OCI-M2 (cell line): ENCODE measurements around the gene ATG3.
"Not testable (repeated sequence)": the region's sequence is repeated elsewhere in the genome, so short reads cannot be mapped to it uniquely, and the experiment has no call there.

Source experiments
- DNase-seq: peaks from one replicate; lab custom pipeline; 2025; ENCODE audit not compliant: unreplicated experiment; lab: John Stamatoyannopoulos, UW

The ATG3 gene

DNA sequence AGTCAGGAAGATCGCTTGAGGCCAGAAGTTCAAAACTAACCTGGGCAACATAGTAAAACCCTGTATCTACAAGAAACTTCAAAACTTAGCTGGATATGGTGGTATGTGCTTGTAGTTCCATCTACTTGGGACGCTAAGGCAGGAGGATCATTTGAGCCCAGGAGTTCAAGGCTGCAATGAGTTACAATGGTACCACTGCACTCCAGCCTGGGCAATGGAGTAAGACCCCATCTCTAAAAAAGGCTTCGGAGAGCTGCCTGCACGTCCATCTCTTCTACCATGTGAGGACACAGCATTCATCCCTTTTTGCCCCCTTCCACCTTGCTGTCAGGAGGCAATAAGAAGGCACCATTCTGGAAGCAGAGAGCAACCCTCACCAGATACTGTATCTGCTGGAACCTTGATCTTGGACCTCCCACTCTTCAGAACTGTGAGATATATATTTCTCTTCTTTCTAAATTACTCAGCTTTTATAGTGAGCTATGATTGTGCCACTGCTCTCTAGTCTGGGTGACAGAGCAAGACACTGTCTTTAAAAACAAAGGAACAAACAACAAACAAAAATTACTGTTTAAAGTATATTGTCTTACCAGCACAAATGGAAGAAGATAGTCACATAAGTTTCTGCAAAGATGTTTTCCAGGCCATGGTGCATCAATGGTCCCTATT is 58.3 kb downstream of the ATG3 start:
- DNase-seq = no peak

DNA sequence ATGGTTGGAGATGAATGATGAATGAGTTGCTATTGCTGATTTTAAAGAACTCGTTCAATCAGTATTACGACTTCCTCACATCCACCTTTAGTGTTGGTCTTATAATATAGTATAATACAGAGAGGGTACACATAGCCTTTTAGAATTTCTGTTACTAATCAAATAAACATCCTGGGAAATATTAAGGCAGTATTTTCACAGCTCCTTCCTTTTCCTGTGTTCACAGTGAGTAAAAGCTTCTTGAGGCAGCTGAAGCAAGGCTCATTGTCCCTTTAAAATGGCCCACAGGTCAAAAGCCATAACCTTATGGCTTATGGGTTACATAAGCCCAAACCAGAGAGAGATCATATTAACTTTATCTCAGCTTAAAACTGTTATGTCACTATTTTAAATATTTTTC is 61.1 kb downstream of the ATG3 start:
- no peak for DNase-seq

DNA sequence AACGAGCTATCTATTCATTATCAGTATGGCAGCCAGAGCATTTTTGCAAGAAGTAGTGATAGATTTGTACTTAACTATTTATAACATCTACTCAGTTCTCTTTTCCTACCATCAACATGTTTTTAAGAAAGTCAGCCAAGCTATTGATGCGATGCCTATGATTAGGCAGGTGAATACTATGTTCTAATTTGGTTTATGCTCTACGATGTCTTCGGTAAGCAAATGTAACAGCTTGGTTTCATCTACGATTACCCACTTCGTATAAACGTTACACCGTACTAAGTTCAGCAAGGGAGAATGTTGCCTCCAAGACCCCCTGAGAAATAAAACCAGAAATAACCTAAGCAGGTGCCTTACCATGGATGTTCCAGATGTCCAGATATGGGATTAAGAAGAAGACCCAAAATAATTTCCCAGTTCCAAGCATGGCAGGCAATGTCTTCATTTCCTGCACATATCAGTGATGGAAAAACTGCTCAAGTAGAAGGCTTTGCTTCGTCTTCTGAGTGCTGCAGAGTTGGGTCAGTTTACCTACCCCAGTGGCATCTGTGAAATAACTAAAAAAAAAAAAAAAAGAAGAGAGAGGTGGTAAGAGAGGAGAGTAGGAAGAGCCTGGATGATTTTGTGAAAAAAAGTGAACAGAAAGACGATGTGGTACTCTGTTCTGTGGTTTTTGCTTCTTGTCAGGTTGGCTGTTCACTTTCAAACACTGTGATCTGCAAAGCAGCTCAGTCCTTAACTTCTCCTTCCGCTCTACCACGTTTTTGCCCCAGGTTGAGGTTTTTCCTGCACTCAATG is 62.6 kb downstream of the ATG3 start, which contains the start of gene BTLA:
TSS of gene BTLA (minus strand) at position 559 of the 798 bp plus-strand sequence. CDS start at position 445, 114 bp downstream.
- no peak for DNase-seq

DNA sequence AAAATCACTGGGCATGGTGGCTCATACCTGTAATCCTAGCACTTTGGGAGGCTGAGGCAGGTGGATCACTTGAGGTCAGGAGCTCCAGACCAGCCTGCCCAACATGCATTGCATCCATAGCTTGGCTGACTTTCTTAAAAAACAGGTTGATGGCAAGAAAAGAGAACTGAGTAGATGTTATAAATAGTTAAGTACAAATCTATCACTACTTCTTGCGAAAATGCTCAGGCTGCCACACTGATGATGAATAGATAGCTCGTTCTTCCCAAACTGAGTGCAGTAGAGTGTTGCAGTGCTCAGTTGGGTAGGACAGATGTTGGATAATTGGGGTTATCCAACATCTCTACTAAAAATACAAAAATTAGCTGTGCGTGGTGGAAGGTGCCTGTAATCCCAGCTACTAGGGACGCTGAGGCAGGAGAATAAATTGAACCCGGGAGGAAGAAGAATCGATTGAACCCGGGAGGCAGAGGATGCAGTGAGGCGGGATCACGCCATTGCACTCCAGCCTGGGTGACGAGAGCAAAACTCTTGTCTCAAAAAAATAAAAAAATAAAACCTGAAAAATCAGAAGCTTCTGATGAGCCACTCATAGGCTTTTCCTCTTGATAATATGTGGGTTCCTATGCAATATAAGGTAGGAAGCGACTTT is 63.7 kb downstream of the ATG3 start:
- no peak for DNase-seq

DNA sequence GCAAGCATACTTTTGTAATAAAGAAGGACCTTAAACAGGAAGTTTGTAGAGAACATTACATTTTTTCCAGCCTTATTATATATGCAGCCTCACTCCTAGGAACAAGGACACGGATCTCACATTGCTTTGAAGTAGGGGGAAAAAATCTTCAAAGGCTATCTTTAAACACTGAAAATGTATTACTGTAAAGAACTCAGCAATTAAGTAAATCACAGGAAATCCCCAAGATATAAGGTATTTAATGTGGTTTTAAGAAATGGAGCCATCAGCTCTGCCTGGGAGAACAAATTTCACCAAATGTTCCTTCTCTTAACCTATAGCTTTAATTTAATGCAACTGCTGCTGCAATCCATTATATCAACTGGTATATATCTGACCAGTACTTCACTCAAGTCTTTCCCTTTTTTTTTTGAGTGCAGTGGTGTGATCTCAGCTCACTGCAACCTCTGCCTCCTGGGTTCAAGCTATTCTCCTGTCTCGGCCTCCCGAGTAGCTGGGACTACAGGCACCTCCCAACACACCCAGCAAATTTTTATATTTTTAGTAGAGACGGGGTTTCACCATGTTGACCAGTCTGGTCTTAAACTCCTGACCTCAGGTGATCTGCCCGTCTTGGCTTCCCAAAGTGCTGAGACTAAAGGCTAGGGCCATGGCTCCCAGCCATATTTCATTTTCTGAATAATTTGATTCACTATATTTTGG is 65.2 kb downstream of the ATG3 start:
- DNase-seq = no peak

DNA sequence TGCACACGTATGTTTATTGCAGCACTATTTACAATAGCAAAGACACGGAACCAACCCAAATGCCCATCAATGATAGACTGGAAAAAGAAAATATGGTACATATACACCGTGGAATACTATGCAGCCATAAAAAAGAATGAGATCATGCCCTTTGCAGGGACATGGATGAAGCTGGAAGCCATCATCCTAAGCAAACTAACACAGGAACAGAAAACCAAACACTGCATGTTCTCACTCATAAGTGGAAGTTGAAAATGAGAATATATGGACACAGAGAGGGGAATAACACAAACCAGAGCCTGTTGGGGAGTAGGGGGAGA is 67.4 kb downstream of the ATG3 start:
- DNase-seq = not testable (repeated sequence)

DNA sequence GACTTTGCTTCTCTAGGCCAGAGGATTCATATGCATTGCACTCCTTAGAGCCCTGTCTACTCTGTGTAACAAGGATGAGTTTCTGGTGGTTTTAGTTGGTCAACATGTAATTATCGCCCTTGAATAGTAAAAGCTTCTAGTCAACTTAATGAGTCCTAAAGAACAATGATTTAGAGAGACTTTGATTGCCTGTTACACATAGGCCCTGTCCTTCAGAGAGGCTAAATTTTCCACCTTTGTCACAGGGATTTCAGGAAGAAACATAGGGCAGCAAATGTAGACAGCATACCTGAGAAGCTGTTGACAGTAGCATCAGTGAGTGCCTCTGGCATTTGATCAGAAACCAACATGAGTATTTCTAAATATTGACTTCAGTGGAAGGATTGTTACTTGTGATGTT is 69.6 kb downstream of the ATG3 start:
- no peak for DNase-seq

DNA sequence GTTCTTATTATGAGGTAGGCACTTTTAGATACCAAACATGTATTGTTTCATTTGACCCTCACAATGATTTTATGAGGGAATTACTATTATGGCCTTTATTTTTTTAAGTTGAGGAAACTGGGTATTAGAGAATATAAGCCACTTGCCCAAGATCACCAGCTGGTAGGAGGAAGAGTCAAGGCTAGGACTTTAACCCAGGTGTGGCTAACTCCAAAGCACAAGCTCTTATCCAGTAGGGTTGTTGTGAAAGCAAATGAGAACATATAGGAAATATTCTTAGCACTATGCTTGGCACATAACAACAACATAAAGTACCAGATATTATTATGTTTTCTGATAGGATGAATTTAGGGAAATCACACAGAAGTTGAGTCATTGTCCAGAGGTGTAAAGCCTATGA is 70.4 kb downstream of the ATG3 start:
- no peak for DNase-seq

DNA sequence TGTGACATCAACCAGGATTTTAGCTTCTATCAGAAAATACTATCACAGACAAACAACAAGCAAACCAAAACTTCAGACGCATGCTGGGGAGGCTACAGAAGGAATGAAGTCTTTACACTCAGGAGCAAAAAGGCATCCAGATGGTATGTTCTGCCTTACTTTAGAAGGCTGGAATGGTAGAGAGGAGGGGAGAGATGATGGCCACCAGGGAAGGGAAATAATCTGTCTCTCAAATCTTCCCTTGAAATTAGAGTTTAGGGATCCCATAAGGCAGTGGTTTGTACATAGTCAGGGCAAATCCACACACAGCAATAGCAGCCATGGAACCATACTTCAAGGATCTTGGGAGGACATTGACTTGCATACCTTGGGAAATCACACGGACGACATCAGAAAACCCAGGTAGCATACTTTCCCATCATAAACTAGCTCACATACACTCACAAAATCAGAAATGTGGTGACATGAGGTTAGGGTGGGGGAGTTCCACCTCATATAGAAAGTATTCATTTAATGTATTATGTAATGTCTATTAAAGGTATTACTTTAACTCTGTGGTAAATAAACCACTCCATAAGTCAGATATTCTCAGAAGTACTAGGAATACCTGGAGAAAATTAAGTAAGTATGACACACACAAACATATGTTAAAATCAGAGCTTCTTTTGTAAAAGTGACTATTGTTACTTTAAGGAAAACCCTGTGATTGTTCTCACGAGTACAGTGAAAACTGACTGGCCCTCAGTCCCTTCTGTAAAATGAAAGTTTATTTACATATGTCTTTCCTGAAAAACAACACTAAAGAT is 71.9 kb downstream of the ATG3 start:
- DNase-seq = no peak

DNA sequence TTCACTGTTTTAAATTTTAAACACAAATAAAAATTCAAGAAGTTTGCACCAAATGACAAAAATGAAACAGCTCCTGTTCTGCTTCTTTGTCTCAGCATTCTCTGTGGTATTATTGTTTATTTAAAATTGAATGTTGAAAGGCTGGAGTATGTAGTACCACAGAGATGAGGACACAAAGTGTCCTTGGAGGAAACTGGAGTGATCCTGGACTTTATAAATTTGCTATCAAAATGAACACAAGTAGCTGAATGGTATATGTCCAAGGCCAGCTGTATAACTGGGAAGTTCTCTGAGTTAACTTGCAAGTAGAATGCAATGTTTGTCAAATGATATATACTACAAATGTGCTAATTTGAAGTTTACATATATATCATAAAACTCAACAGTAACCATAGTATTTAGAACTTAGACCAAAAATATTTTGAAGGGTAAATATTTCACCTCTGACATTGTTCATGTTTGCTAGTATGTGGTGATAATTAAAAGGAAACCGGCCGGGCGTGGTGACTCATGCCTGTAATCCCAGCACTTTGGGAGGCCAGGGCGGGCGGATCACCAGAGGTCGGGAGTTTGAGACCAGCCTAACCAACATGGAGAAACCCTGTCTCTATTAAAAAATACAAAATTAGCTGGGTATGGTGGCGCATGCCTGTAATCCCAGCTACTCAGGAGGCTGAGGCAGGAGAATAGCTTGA is 74.8 kb downstream of the ATG3 start:
- DNase-seq = no peak

DNA sequence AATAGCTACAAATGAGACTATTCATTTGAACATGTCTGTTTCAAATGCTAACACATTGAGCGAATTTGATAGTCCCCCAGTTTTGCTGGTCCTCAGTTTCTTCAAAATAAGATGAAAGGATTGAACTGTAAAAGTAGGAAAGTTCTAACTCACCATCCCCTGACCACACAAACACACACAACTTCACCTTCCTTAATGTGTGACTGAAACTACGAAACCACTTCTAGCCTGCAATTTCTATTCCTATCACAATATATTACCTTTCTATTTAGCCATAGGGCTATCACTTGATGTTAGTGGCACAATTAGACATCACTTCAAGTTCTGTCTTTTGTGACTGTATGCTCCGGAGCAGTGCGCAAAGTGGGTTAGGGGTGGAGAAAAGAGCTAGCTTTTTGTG is 77.4 kb downstream of the ATG3 start:
- DNase-seq = no peak

DNA sequence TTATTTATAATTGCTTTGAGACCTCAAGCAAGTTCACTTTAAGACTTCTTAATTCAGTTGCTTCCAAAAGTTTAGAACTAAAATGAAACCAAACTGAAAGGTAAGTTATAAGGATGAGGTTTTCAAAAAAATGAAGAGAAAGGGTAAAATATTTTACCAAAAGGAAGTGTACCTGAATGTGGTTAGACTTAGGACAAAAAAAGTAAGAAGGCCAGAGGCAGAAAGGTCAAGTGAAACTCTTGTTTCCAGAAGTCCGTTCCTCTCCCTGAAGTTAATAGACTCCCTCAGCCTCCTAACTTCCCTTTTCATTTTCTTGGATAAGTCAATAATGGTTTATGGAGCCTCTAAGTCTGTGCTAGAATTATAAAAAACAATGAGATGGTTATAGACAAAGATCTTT is 79.1 kb downstream of the ATG3 start:
- no peak for DNase-seq
